ENCODE data around the gene MT1B. TPM values are rescaled to one million over a fixed set of nuclear protein-coding genes. Genes with fewer than 3 reads are reported as not detected.
A peak's percentile ranks its signal among the peaks of the same experiment; 100 is the strongest.

MT1B gene
- total RNA-seq, 1 donor = not detected

DNA sequence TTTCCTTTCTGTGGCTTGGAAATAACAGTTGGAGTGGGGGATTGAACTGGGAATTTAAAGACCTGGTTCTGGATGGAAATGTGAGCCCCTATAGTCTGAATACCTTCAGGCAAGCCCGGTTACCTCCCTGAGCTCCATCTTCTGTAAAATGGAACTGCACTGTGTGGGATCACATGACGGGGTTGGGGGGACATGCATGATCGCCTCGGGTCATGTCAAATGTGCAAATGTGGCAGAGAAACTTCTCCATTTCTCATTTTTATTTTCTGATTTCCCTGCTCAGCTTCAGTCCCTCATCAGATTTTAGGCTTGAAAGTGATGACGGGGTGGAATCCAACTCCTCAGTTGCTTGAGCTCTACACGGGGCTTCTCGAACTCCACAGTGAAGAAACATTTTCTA lies 1.5 kb downstream of the MT1B start:
- no peak overlapping the region for H2AFZ ChIP-seq (ENCODE audit: low read length)
- TF ChIP-seq, protein P1, sequence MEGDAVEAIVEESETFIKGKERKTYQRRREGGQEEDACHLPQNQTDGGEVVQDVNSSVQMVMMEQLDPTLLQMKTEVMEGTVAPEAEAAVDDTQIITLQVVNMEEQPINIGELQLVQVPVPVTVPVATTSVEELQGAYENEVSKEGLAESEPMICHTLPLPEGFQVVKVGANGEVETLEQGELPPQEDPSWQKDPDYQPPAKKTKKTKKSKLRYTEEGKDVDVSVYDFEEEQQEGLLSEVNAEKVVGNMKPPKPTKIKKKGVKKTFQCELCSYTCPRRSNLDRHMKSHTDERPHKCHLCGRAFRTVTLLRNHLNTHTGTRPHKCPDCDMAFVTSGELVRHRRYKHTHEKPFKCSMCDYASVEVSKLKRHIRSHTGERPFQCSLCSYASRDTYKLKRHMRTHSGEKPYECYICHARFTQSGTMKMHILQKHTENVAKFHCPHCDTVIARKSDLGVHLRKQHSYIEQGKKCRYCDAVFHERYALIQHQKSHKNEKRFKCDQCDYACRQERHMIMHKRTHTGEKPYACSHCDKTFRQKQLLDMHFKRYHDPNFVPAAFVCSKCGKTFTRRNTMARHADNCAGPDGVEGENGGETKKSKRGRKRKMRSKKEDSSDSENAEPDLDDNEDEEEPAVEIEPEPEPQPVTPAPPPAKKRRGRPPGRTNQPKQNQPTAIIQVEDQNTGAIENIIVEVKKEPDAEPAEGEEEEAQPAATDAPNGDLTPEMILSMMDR (IDR thresholded peaks at IDR 0.05; ENCODE audit: extremely low read depth, low read depth, low read length) = no peak
- H3K4me1 ChIP-seq (ENCODE audit: insufficient read depth, low read length) = peaks cover 7% of the 10 kb centered on the region
- DNase-seq (ENCODE audit: insufficient read length, low spot score, missing footprints) = no peak
- no peak overlapping the region for H3K4me3 ChIP-seq (ENCODE audit: insufficient read depth, low read length)
- peaks cover 35% of the 10 kb centered on the region for H3K27me3 ChIP-seq (ENCODE audit: insufficient read depth, low read length)
- H3K79me2 ChIP-seq (ENCODE audit: insufficient read depth, low read length) = no peaks in the 10 kb centered on the region
- no peak overlapping the region for H3K4me2 ChIP-seq (ENCODE audit: insufficient read depth, low read length)
- H3K9me3 ChIP-seq (ENCODE audit: low read depth, low read length) = no peaks in the 10 kb centered on the region
- H3K36me3 ChIP-seq (ENCODE audit: insufficient read depth, low read length) = no peaks in the 10 kb centered on the region
- no peak overlapping the region for H3K27ac ChIP-seq (ENCODE audit: low read depth, low read length)
- H4K20me1 ChIP-seq (ENCODE audit: insufficient read depth, low read length) = no peaks in the 10 kb centered on the region

DNA sequence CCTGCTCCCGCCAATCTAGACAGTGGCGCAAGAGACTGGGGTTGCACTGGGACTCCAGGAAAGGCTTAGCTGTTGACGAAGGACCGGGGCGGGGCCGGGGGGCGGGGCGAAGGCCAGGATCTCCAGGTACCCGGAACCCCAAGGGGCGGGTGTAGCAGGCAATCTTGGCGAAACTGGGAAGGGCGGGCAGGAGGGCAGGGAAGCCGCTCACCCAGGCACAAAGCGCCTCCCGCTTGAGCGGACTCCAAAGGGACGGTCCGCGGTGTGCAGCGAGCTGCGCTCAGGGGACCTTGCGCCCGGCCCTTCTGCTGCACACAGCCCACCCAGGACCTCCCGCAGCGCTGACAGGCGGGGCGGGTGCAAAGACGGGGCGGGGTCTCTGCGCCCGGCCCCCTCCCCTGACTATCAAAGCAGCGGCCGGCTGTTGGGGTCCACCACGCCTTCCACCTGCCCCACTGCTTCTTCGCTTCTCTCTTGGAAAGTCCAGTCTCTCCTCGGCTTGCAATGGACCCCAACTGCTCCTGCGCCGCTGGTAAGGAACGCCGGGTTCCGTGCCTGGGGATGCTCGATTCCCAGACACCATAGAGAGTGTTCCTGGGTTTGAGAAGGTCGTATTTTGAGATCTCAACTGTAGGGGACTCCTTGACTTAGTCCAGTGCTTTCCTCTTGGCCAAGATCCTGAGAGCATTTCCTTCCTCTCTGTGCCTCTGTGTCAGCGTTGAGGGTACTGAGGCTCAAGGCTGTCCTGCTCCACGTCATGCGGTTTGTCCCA lies 6.1 kb downstream of the MT1B start, which contains the start of gene MT1F:
Gene MT1F, plus strand, starts transcription at position 405 of the 772 bp plus-strand sequence. Its CDS starts 100 bp downstream, at position 505.
- Histone ChIP-seq H3K79me2 (ENCODE audit: insufficient read depth, low read length) (no peaks in the 10 kb centered on the region), H3K27me3 (ENCODE audit: insufficient read depth, low read length) (peaks cover 54% of the 10 kb centered on the region), H4K20me1 (ENCODE audit: insufficient read depth, low read length) (no peaks in the 10 kb centered on the region), H3K36me3 (ENCODE audit: insufficient read depth, low read length) (no peaks in the 10 kb centered on the region), H3K4me1 (ENCODE audit: insufficient read depth, low read length) (peaks cover 7% of the 10 kb centered on the region), H3K4me2 (ENCODE audit: insufficient read depth, low read length) (peak within 1 kb of the TSS; percentile 71), H3K4me3 (ENCODE audit: insufficient read depth, low read length) (peak within 1 kb of the TSS; percentile 54), H3K27ac (ENCODE audit: low read depth, low read length) (no peak within 1 kb of the TSS), H2AFZ (ENCODE audit: low read length) (peak within 1 kb of the TSS; percentile 62), H3K9me3 (ENCODE audit: low read depth, low read length) (no peaks in the 10 kb centered on the region)
- TF ChIP-seq, protein P1 (IDR thresholded peaks at IDR 0.05; ENCODE audit: extremely low read depth, low read depth, low read length) = no peak
- no peak for DNase-seq (ENCODE audit: insufficient read length, low spot score, missing footprints)

DNA sequence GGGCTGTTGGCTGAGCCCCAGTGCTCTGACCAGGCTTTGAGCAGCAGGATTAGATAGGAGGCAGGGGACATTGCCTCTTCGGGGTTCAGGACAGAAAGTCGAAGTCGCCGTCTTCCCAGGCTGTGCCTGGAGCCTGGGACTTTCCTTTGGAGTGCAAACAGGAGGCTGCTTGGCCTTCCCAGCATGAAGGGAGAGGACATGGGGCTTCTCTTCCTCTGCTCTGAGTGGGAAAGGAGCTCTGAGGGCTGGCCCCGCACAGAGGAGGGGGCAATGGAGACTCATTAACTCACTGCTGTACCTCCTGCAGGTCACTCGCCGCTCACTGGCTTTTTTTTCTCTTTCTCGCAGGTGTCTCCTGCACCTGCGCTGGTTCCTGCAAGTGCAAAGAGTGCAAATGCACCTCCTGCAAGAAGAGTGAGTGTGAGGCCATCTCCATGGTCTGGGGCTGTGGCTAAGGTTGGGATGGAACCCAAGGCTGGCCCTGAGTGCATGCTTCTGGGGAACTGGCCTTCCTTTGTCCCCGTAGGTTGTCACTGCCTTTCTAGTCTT lies 6.7 kb downstream of the MT1B start:
- Histone ChIP-seq H3K36me3 (ENCODE audit: insufficient read depth, low read length) (no peaks in the 10 kb centered on the region), H3K4me1 (ENCODE audit: insufficient read depth, low read length) (peaks cover 7% of the 10 kb centered on the region), H3K27ac (ENCODE audit: low read depth, low read length) (no peak overlapping the region), H3K79me2 (ENCODE audit: insufficient read depth, low read length) (no peaks in the 10 kb centered on the region), H3K4me2 (ENCODE audit: insufficient read depth, low read length) (peak overlapping the region; percentile 71), H4K20me1 (ENCODE audit: insufficient read depth, low read length) (no peaks in the 10 kb centered on the region), H3K4me3 (ENCODE audit: insufficient read depth, low read length) (peak overlapping the region; percentile 54), H2AFZ (ENCODE audit: low read length) (peak overlapping the region; percentile 62), H3K9me3 (ENCODE audit: low read depth, low read length) (no peaks in the 10 kb centered on the region), H3K27me3 (ENCODE audit: insufficient read depth, low read length) (peaks cover 56% of the 10 kb centered on the region)
- TF ChIP-seq, protein P1 (IDR thresholded peaks at IDR 0.05; ENCODE audit: extremely low read depth, low read depth, low read length) = no peak
- DNase-seq (ENCODE audit: insufficient read length, low spot score, missing footprints) = no peak
